HG03460 (cell line): ENCODE measurements around the gene UBTF.

Experiments used
- ATAC-seq: cut with Tn5 transposase; IDR thresholded peaks from one replicate; pipeline ENCODE4 v1.9.1; 2021; ENCODE audit not compliant: unreplicated experiment

UBTF gene, protein sequence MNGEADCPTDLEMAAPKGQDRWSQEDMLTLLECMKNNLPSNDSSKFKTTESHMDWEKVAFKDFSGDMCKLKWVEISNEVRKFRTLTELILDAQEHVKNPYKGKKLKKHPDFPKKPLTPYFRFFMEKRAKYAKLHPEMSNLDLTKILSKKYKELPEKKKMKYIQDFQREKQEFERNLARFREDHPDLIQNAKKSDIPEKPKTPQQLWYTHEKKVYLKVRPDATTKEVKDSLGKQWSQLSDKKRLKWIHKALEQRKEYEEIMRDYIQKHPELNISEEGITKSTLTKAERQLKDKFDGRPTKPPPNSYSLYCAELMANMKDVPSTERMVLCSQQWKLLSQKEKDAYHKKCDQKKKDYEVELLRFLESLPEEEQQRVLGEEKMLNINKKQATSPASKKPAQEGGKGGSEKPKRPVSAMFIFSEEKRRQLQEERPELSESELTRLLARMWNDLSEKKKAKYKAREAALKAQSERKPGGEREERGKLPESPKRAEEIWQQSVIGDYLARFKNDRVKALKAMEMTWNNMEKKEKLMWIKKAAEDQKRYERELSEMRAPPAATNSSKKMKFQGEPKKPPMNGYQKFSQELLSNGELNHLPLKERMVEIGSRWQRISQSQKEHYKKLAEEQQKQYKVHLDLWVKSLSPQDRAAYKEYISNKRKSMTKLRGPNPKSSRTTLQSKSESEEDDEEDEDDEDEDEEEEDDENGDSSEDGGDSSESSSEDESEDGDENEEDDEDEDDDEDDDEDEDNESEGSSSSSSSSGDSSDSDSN

DNA sequence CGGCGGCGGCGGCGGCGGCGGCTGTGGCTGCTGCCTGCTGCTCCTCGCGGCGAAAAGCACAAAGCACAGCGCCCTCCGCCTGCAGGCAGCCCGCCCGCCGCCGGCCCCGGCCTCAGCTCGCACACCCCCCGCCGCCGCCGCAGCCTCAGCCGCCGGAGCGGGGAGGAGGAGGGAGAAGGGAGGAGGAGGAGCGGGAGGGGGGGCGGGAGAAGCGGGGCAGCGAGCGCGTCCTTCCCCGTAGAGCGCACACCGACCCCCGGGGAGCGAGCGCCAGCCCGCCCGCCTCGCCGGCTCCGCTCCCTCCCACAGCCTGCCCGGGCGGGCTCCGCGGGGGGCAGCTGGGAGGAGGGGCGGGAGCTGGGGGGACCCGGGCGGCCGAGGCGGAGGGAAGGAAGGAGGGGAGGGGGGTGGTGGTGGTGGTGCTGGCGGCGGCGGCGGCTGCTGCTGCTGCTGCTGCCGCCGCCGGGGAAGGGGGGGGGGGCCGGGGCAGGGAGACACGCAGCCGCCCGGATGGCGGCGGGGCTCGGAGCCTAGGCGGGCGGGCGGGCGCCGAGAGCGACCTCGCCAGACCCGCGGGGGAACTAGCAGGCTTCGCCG is at the start of gene UBTF:
Gene UBTF, minus strand, starts transcription at position 60 of the 597 bp plus-strand sequence. CDS start 1,446 bp downstream, outside the sequence.
- ATAC-seq: peak; percentile 8

DNA sequence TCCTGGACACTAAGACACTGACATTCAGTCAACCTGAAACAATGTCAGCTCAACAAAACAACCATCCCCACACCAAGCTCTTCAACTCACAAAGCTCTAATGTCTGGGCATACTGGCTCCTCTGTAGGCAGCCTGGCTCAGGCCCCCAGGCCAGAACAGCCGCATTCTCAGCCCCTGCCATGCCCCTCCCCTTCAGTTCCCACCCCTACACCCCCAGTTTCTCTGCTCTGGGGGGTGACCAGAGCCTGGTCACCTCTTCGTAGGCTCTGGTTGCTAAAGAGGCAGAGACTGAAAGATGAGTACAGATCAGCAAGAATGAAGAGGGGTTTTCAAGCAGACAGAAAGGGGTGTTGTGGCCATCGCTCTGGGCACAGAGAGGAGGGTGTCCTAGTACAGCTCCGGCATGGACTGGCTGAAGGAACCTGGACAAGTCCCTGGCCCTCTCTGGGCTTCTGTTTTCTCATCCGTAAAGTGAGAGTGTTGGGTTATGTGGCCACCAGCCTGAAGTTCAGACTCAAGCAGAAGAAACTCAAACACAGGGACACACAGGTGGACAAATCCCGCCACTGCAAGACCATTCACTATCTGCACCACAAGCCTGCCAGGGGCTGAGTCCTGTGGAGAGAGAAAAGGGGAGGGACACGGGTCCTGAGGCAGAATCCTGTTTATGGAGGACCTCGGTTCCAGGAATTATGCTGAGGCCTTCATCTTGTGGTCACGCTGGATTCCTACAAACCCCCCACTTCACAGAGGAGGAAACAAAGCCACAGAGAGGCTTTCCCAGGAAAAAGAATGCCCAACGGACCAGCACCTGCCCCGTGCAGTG is 49.4 kb upstream of the UBTF start:
- no peak for ATAC-seq

DNA sequence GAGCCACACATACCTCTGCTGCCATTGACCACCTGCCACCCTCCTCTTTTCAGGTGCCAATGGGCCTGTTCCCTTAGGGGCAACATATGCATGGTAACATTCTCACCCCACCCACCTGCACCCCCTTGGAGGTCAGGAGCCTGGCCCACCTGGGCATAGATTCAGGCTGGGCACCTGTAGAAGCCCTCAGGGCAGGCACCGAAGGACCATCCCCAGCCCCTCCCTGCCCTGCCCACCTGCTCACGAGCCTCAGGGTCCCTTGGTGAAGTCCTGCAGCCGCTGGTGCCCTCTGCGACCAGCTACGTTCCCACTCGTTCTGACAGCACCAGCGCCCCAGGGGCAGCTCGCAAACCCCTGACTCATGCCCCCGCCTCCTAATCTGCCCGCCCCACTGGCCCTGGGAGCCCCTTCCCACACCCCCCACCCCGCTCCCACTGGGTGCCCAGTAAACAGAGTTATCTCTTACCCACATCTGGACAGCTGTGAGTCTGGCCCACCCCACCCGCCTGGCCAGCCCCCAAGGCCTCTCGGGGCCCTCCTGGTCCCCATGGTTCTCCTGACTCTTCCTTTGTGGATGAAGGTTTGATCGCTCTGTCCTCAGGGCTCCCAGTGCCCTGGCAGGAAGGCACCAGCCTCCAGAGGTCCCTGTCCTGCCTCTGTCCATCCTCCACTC is 48.5 kb upstream of the UBTF start, which contains the start of gene SLC4A1:
Gene SLC4A1, minus strand, starts transcription at position 318 of the 673 bp plus-strand sequence. CDS start 5,269 bp downstream, outside the sequence.
- ATAC-seq: no peak

DNA sequence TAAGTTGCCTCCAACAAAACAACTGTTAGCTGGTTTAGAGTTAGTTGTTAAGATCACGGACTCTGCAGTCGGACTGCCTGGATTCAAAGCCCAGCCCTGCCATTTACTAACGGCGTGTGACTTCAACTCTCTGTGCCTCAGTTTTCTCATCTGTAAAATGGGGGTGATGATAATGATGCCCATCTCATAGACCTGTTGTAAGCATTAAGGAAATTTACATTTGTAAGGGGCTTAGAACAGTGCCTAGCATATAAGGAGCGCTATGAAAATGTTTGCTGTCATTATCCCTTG is 47.6 kb upstream of the UBTF start:
- ATAC-seq: no peak

DNA sequence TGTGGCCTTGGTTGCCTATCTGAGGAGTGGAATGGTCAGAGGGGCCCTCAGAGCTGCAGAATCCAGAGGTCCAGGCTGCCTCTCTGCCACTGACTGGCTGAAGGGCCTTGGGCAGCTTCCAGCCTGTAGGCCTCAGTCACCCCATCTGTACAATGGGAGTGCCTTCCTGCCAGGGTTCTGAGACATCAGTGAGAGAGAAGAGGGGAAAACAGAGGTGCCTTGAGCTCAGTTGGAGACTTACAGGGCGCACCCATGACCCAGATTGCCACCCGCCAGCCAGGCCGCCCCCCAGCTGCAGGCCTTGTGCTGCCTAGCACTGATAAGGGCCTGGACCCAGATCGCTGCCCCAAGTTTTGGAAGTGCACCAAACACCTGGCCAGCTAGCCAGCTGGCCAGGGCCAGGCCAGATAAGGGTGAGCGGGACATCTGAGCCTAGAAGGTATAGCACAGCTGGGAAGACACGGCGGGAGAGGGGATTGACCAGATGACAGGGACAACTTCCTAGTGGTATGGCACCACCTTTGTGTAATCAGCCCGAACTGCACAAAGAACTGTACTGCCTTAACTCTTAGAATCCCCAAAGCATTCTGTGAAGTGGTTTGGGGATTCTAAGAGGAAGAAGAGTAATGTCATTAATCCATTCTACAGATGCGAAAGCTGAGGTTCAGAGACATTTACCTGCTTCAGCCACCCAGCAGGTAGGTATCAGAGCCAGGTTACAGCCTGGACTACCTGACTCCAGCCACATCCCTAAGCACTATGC is 47.1 kb upstream of the UBTF start:
- ATAC-seq: no peak

DNA sequence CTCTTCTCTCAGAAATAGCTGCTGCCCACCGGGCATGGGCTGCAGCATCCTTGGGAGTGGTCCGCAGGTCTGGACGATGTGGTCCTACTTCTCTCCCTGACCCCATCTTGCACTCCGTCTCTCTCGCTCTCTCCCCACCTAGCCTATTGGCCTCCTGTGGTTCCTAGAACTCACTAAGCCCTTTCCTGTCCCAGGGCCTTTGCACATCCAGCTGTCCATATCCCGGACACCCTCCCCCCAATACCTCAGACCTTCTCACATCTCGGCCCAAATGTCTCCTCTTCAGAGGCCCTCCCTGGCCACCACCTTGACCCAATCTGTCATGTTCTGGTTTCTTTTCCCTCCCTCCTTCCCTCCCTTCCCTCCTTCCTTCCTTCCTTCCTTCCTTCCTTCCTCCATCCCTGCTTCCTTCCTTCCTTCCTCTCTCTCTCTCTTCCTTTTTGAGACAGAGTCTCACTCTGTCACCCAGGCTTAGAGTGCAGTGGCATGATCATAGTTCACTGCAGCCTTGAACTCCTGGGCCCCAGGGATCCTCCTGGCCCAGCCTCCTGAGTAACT is 43.9 kb upstream of the UBTF start:
- ATAC-seq: no peak

DNA sequence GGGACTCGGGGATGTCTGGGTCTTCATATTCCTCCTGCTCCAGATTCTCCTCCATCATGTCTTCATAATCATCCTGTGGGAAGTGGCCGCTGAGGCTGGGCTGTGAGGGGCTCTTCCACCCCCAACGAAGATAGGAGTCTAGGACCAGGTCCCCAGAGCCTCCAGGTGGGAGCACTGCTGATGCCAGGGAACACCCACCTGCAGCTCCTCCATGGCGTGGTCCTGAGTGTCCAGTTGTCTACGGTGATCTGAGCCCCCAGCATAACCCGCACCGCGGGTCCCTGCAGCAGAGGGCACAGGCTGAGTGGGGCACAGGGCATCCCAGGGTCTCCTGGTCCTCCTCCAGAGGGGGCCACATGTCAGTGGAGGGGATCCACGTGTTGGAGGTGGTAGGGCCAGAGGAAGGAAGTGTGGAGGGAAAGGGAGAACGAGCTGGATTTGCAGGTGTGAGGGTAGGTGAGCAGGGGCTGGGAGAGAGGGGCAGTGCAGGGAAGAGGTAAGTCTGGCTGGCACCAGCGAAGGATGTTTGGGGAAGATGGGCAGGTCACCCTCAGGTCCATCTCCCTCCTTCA is 43.3 kb upstream of the UBTF start:
- no peak for ATAC-seq

DNA sequence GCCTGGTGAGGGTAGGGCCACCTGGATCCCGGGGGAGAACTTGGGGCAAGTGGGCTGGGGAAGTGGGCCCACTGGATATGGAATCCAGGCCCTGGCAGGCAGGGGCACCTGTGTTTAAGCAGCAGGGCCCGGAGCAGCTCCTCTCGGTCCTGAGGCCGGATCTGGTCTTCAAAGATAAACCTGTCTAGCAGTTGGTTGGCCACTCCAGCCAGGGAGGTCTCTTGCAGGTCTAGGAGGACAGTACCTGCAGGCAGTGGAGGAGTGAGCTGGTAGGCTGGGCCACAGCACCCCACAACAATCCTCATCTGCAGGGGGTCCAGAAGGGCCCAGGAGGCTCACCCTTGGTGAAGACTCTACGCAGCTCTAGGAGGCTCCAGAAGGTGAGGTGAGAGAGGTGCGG is 40.8 kb upstream of the UBTF start:
- no peak for ATAC-seq

DNA sequence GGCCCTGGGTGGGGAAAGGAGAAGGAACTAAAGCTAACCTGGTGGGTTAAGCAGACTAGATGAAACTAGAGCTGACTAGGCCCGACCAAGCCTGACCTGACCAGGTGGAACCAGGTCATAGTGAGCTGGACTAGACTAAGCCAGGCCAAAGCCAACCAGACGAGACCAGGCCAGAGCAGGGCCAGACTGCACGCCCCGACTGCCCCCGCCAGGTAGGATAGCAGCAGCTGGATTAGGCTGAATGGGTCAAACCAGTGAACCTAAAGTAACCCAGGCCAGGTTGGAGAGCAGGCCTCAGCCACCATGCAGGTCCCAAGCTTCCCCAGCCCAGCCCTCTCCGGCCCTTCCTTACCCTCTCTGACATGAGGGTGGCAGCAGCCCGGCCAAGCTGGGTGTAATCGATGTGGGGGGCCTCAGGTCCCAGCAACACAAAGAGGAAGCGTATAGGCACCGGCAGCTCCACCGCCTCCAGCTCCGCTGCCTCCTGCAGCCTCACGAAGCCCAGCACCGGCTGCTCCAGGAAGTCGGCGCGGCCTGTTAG is 39.4 kb upstream of the UBTF start:
- ATAC-seq: no peak

DNA sequence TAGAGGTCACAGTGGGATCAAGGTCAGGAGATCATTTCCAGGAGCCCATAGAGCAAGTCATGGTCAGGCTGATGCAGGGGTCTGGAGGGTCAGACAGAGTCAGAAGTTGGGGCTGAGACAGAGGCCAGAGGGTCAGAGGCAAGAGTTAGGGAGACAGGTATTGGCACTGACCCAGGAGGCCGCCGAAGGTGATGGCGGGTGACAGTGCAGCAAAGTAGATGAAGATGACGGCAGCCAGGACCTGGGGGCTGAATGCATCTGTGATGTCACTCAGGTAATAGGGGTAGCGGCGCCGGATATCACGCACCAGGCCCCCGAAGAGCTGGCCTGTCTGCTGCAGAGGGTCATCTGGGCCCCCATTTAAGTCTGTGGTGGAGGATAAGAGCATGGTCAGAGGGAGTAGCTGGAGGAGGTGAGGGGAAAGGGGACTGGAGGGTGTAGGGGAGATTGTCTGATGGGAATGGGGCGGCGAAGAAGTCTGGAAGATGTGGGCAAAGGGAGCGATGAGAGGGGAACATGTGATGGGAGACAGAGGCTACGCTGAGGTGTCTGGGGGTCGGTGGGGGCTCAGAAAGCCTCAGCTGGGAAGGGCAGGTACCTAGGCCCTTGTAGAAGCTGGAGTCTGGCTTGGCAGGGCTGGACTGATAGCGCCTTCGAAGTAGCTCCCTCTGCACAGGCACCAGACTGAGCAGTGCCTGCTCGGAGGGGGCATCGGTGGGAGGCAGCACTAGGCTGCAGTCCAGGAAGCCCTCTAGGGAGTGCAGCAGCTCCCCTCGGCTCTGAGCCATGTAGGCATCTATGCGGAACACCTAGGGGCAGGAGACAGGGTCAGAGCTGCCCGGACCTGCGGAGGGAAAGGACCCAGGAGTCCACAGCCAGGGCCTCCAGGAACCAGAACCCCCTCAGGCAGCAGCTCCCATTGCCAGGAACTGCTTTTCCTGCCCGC is 38.6 kb upstream of the UBTF start:
- no peak for ATAC-seq

DNA sequence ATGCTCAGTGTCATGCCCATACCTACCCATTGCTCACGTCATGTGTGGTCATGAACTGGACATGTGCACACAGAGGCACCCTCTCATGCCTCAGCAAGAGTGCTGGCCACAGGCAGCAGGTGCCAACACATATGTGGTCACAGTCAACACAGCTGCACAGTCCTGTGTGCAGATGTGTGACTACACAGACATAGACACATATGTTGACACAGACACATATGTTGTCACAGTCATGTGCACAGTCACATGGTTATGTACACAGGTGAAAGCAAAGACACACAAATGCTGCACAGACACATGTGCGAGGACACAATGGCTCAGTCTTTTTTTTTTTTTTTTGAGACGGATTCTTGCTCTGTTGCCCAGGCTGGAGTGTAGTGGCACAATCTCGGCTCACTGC is 37.2 kb upstream of the UBTF start:
- no peak for ATAC-seq

DNA sequence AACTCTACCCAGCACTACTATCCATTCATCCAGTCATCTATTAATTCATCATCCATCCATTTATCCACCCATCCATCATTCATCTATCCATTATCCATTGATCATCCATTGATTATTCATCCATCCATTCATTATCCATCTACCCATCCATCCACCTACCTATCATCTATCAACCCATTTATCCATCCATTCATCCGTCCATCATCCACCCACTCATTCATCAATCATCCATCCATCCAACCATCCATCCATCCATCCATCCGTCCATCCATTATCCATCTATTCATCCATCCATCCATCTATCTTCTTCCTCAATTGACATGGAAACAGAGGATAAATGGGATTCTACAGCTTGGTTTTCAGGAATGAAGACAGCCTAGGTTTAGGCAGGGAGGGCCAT is 36.4 kb upstream of the UBTF start:
- no peak for ATAC-seq

DNA sequence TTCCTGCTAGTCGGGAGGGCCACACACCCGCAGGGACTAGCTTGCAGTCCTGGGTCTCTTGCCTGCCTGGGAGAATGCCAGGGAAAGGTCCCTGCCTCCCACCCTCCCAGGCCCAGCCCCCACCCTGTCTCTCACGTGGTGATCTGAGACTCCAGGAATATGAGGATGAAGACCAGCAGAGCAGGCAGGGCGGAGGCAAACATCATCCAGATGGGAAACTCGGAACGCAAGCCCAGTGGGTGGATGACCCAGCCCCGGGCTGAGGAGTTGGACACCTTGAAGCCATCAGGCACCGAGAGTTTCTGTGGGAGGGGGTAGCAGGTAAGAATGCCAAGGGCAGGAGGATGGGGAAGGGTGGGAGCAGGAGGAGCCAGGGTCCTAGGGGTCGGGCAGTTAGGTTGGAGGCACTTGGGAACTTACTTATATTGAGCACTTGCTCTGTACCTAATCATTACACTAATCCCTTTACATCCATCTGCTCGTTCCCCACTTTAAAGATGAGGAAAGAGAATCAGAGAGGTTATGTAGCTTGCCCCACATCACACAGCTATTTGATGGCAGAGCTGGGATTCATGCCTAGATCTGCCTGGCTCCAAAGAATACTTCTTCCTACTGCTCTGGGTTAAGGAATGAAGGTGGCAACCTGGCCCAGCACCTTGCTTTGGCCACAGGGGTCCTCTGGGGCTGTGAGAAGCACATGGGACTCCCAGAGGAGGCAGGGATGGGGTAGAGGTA is 35.1 kb upstream of the UBTF start:
- ATAC-seq: no peak

DNA sequence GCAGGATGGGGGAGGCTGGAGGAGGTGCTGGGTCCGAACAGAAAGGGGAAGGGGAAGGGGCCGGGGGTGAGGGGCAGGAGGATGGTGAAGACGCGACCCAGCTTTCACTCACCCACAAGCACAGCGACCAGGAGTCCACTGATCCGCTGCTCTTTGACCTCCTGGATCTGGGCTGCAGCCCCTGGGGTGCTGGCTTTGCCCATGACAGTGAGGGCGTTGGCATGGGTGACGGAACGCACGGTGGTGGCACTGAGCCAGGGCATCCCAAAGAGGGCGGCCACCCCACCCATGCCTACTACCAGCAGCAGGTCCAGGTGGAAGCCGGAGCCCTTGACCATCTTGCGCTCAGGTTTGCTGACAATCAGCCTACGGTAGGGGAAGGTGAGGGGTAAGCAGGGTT is 33.5 kb upstream of the UBTF start:
- ATAC-seq: no peak

DNA sequence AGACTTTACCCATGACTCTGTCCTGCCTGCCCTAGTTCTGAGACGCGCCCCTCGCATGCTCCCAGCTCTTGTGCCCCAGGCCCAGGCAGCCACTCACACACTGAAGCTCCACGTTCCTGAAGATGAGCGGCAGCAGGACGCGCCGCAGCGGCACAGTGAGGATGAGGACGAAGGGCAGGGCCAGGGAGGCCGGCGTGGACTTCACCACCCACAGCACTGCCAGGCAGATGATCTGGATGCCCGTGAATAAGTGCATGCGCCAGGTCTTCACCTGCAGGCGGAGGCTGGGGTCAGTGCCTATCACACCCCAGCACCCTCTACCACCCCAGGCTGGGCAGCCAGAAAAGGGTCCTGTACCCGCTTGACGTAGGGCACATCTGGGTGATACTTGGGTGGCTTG is 31.6 kb upstream of the UBTF start:
- ATAC-seq: no peak

DNA sequence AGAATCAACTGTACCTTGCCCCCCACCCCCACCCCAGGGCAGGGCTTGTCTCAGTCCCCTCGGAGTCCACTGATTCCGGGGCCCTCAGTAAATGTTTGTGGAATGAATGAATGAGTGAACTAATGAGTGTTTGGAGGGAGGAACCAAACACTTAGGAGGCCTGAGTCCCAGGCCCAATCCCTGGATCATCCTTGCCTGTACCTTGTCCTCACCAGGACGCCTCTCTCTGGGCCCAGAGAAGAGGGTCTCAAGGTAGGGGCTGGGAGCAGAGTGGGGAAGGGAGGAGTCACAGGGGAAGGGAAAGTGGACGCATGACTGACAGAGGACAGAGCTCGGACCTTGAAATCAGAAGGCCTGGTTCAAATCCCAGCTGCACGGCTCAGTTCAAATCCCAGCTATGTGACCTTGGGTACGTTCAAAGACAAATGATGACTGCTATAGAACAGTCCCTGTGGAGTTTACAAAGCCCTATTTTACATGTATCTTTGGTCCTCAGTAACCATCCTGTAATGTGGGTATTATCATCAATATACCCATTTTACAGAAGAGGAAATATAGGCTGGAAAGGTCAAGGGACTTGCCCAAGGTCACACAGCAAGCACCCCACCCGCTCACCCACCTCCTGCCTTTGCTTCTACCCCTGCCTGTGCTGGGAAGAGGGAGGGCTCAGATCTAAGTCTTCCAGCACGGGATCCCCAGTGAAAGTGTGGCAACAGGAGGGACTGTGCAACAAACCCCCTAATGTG is 30.2 kb upstream of the UBTF start:
- no peak for ATAC-seq
